G401.6 (cell line): ENCODE measurements around the gene ABLIM1.

Experiments used
- FAIRE-seq: peaks from 2 replicates; lab custom pipeline; 2012; peaks lifted over from hg19 to GRCh38; lab: Jason Lieb, UNC

ABLIM1 gene

DNA sequence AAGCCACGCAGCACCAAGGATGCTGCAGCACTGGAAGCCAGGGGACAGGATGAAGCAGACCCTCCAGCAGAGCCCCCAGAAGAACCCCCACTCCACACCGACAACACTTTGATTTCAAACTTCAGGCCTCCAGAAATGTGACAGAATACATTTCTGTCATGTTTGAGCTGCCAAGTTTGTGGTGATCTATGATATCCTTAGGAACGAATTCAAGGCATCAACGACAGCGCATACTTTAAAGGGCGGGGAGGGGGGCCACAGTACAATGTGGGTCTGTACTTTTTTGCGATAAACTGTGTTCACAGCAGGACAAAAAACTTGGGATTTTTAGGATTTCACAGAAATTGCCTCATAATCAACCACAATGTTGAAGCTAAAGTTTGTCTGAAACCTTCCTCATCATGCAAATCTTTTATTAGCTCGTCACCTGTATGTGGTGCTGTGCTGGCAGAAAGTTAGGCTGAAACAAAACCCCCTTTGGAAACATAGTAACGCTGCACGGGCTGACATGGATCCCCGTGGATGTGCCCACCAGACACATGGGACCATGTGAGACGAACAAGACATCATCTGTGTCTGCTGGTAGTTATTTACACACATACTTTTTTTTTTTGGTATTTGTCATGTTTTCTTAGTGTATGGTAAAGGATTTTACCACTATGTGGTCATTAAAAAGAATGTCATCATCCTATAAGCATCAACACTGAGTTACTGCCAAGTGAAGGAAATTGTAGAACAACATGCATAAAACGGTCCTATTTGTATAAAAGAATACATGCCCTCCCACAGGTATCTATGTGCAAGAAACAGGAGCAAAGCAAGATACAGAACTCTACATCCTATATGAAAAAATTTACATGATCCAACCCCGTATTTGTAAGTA is 140.5 kb downstream of the ABLIM1 start:
- no peak for FAIRE-seq

DNA sequence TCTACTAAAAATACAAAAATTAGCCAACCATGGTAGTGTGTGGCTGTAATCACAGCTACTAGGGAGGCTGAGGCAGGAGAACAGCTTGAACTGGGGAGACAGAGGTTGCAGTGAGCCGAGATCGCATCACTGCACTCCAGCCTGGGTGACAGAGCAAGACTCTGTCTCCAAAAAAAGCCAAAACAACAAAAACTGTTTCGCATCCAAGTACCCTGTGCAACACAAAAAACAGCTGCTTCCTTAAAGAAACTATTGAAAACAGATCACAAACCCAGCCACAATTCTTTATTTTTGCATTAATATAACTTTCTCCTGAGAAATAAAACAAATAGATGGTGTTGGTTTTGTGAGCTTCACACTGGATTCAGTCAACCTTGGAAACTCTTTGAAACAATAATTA is 141.7 kb downstream of the ABLIM1 start:
- FAIRE-seq: no peak

DNA sequence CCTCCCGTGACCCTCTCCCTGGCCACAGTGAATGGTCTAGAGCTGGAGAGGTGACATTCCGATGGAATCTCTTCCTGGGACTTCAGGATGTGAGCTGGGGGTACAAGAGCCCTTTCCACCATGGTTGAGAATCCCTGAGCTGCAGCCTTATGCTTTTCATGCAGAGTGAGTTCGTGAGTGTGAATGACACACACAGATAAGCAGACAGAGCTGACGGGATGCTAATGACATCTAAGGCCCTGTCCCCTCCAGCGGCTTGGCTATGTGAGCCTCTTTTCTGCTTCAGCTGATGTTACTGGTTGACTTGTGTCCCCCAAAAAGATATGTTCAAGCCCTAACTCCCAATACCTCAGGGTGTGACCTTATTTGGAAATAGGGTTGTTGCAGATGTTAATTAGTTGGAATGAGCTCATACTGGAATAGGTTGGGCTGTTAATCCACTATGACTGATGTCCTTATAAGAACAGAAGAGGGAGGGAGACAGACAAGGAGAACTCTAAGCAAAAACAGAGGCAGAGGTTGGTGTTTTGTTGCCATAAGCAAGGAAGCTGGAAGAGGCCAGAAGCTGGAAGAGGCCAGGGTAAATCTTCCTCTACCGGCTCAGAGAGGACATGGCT is 142.7 kb downstream of the ABLIM1 start:
- no peak for FAIRE-seq

DNA sequence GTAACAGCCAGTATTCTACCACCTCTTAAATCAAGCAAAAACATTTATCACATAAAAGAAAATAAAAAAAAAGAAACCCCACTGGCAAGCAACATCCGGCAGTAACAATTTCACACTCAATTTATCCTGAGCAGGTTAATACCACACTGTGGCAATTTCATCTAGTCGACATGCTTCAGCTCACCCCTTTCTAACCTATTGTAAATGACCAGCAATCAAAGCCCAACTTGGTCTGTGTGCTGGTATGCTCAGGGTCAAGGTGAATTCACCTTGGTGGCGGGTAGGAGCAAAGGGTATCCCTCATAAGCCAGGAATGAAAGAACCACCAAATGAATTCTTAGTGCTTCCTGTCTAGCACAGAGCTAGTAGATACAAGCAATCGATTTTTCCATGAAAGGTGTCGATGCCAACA is 144.7 kb downstream of the ABLIM1 start:
- FAIRE-seq: no peak

DNA sequence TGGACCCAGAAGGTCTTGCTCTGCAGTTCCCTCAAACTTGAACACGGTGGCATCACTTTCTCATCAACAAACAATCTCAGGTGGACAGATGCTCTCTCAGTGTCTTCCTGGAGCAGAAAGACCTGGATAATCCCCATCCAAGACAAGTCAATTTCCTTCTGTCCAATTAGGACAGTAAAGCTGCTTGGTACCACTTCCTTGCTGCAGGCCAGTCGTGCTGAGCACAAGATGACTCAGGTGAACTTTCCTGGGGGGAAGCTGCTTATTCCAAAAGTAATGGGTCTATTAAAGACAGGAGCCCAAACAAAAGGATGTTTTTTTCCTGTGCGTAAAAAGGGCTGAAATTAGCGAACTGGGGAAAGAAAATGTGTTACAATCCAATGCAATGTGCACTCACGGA is 146.2 kb downstream of the ABLIM1 start:
- no peak for FAIRE-seq

DNA sequence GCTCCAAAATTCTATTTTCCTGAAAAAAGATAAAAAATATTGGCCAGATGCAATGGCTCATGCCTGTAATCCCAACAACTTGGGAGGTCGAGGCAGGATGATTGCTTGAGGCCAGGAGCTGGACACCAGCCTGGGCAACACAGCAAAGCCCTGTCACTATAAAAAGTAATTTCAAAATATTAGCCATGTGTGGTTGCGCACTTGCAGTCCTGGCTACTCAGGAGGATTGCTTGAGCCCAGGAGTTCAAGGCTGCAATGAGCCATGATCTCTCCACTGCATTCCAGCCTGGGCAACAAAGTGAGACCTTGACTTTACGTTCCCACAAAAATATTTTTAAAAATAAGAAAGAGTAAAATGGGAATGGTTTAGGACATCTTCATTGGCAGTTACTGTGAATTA is 149.7 kb downstream of the ABLIM1 start:
- no peak for FAIRE-seq

DNA sequence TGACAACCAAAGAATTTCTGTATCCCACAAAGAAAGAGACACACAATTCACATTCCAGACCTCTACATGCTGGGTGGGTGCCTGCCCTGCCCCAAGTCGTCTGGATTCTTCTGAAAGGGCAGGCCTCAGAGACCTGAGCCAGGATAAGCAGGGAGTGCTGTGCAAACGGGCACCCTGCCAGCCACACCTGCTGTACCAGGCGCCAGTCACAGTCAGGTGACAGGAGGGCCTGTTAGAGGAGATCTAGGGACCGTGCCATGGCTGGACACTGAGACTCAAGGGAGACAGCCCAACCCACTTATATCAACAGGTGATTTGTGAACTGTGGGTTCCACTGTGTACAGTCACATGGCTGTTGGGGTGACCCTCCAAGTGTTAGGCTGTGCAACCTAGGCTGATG is 150.6 kb downstream of the ABLIM1 start:
- FAIRE-seq: no peak

DNA sequence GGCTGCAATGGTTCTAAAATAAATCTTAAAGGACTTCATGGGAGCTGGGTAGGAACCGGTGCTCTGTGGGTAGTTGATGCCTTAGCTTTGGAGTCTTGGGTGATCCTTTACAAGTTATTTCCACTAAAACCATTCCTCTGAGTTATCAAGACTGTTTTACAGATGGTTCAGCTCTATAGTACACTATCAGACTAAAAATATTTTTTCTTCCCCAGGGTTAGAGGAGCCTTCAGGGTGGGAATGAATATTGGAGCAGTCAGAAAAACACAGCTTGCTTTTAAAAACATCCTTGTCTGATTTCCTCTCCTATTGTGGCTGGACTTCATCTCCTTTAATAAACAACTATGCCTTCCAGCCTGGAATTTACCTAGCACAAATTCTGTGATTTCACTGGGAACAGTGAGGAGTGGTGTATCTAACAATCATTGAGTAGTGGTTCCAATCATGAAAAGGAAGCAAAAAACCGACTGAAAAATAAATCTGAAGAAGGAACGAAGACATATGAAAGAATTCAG is 151.1 kb downstream of the ABLIM1 start:
- no peak for FAIRE-seq

DNA sequence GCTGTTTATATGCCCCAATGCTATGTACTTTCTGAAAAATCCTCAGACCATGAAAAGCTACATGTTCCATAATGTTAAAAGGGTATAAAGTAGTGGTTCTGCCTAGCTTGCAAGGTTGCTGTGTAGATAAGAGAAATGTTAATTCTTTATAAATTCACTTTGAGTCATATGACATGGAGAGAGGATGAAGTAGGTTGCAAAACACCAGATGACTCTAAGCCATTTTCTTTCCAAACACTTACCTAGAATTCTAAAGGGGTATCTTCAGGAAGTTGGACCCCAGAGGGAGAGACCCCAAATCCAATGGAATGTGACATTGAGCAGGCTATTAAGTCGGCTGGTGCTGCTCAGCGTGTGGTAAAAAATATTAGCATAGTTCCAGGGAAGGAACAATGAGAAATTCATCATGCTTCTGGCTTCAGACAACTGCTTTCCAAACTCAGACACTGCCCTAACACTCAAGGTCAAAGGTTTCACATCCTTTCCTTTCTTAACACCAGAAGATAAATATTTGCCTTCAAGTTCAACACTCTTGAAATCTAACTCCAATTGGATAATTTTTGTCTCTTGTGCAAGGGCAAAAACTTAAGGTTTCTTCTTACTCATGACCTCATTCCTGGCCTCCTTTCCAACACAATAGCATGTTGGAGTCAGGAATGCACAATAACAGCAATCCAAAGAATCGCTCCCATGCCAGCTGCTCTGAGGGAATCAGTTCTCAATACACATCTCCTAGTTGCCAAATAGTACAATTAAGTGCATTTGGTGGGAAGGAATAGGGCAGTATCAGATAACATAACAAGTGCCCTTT is 153.1 kb downstream of the ABLIM1 start:
- no peak for FAIRE-seq

DNA sequence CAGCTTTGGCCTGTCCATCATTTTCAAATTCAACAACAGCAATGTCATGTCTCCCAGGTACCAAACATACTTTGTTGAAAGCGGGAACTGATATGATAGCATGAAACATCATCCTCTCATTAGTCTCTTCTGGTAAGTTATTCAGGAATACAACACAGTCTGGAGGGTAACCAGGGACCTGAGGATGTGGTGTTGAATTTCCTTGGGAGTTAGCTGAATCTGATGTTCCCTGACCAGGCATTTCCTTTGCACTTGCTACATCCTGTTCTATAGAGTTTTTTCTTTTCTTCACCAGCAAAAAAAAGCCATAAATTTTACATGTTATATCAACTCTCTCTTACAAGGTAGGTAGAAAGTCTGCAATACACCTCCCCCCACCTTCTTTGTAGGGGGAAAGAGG is 156.0 kb downstream of the ABLIM1 start:
- no peak for FAIRE-seq

DNA sequence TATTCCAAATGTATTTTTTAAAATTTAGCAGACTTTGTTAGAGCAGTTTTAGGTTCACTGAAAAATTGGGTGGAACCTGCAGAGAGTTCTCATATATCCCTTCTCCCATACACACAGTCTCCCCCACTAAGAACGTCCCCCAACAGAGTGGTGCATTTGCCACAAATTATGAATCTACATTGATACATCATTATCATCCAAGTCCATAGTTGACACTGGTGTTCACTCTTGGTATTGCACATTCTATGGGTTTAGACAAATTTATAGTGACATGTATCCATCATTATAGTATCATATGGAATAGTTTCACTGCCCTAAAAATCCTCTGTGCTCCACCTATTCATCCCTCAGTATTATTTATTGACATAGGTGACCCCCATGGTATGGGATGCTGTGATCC is 156.4 kb downstream of the ABLIM1 start:
- no peak for FAIRE-seq

DNA sequence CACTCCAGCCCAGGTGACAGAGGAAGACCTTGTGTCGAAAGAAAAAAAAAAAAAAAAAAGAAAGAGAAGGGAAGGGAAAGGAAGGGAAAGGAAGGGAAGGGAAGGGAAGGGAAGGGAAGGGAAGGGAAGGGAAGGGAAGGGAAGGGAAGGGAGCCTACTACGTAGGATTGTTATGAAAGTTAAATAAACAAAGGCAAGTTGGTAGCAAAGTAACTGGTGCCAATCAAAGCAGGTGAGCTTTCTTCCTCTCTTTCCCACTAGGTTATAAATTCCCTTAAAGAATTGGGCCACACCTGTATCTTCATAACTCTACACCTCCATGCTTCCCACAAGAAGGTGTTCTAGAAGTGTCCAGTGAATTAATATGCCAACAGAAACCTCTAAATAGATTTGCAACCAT is 157.4 kb downstream of the ABLIM1 start:
- no peak for FAIRE-seq

DNA sequence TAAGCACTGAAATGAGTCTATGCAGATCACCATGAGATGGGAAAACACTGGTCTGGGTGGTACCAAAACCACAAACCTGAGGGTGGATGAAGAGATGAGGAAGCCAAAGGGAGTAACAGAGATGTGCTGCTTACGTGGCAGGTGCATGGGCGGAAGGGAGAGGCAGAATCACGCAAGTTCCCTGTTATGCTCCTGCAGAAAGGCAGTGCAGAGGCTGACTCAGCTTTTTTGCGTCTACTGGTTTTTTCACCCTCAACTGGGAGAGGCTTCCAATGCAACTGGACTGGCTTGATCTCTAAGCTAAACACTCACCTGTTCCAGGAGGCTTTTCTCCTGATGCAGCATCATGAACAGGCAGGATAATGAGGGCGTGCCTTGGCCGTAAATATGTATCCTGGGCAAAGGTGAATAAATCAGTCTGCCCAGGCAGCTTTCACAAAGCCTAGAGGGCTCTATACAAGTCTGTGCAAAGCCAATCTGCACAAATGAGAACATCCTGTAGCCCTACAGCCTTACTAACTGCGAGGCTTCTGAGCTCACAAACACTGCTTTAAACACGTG is 158.4 kb downstream of the ABLIM1 start:
- FAIRE-seq: no peak

DNA sequence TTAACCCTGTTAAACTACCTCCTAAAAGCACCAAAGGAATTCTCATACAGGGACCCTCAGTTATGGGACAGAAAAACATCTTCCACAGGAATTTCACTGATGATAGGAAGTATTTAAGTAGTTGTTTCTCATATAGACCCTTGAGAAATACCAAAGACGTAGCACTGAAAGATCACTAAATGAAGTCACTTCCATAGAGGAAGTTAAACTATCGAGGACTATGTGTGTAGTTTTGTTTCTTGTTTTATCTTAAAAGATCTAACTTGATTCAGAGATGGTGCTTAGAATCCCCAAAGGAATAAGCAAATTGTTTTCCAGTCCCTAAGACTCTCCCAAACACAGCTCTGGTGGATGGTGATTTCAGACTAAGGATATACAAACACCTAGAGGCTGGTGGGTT is 159.0 kb downstream of the ABLIM1 start:
- FAIRE-seq: no peak

DNA sequence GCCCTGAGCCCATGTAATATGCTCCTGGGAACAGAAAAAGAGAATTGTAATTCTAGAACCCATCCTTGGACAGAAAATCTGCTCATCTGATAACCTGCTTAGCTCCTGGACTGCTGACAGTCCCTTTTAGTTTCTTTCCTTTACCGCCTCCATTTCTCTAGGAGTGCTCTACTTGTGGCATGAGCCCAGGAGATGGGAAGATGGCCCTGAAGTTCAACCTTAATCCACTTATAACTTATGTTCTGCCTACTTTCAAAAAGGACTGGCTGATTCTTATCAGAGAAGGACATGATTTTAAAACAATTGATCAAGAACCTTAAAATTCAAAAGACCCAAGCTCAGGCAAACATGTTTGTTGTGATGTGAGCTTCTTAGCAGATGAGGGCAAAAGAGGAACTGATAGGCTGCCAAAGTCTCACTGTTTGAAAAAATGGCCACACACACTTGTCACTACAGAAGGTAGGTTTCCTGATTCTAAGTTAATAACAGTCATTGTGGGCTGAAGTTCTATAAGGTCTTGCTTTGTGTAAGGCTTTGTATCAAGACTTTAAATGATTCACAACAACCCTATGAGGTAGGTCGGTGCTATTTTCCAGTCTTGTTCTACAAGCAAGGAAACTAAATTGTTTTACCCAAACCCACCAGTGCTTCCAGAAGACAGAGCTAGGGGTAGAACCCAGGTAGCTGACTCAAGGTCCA is 159.5 kb downstream of the ABLIM1 start:
- FAIRE-seq: no peak

DNA sequence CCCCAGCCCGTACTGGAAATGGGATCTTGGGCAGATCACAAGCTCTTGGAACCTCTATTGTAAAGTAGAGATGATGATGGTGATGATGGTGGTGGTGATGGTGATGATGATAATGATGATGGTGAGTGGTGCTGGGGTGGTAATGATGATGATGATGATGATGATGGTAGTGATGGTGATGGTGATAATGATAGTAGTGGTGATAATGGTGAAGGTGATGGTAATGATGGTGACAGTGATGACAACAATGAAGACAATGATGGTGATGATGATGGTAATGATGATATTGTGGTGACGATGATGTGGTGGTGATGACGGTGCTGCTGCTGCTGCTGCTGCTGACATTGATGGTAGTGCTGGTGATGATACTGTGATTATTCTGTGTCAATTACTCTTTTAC is 162.8 kb downstream of the ABLIM1 start:
- no peak for FAIRE-seq

DNA sequence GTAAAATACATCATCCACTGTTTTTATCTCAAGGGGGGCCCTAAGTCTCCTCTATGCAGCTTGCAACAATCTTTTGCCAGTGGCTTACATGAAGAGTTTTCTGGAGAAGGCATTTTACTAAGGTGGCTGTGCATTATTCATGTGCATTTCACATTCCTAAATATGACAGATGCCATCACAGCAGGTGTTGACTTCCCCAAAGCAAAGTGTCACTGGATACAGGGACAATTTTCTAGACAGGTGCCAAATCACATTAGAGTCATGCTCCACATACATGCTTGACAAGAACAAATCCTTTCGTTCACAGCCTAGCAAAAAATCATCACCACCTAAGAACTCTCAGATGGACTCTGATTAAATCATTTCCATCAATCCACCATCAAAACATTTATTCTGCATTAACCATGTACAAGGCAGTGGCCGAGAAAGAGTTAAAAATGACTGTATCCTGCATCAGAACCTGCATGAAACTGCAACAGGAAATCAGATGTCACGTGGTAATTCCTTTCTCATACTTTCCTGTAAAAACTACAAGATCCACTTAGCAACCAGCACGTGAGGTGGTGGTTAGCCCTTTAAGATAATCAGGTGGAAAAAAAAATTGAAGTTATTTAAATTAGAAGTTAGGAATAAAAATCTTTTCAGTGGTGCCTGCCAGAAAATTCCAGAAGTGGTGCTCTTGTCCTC is 165.6 kb downstream of the ABLIM1 start:
- FAIRE-seq: no peak

DNA sequence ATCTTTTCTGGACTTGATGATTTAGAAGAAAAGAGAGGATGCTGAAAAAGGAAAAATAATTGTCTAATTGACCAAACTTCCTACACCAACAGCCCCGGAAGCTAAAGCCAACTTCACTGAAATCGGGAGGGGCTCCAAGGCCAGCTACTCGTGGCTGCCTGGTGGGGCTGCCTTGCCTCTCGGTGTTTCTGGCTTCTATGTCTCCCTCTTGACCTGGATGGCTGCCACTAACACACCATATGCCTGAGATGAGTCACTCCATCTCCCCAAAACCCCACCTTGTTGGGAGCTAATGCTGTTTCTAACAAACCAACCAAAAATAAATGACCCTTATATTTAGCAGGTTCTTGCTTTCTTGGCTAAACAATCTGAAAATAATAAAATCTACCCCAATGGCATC is 166.1 kb downstream of the ABLIM1 start:
- FAIRE-seq: no peak

DNA sequence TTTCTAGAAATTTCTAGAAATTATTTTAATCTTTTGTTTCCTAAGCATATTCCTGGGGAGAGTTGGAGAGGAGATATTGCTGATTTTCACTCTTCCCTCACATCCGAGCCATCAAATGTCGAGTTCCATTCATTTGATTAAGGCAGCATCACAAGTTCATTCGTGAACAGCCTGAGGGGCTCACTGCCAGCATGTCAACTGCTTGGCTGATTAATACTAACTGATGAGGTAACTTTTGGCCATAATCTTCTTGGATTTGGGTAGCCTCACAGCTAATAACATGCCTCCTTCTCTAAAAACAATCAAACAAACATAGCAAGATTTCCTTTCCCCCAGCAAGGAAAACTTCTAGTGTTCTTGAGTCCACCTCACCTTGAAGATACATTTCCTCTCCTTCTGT is 166.7 kb downstream of the ABLIM1 start:
- FAIRE-seq: no peak

DNA sequence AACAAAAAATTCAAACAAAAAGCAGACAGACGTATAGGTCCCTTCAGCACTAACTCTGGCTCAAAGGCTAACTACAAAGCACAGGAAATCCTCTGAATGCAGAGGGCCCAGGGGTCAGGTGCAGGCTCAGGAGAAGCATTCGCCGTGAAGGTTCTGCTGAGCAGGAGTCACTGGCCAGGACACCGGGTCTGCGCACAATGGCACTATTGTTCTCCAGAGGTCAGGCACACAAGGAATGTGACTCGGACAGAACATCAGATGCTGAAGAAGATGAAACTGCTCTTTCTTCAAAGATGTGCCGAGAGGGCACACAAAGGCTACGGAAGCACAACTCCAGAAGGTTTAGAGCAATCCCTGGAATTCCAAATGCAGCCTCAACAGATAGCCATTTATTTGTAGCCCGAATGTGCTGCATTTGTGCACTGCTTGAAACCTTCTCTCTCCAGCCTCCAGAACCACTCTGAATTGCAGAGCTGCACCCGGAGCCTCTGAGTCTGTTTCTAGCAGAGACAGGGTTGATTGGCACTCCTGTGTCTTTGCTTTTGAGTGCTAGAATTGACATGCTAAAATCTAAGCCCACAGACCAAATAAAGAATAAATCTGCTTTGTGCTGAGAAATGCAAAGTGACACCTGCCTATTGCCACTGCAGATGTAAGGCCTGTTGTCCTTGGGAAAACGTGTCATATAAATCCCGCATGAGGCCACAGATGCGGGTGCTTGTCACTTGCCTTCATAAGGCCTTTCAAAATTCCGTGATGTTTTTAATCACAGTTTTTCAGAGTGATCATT is 168.4 kb downstream of the ABLIM1 start:
- no peak for FAIRE-seq
